ENCODE results near the gene APBB1. TPM values are rescaled to one million over a fixed set of nuclear protein-coding genes. Genes with fewer than 3 reads are reported as not detected.

The APBB1 gene
- total RNA-seq, 8 experiments from 2014 or later = 21.1 to 131 (median 93.3) TPM

GRCh38 chr11:6378640-6378989 lies 40.3 kb downstream of the APBB1 start:
- H3K4me3 ChIP-seq = no peak overlapping the region
- H3K4me1 ChIP-seq (replicated peaks in 1 of 2) = peaks cover 0 to 2% of the 10 kb centered on the region in 2 donors
- in situ Hi-C loops (cut with MboI; ENCODE audit: low pct_unique_long_range_greater_than_20kb in 2 of 9, low sequenced_read_pairs in 9 of 9, unreplicated experiment in 9 of 9) = loop anchor here in 2 of 9 experiments (25.0 kb wide), 1 partner anchor 234 kb away; the partner anchor contains the start of genes ILK (in 2 of the 2), RRP8 (in 2 of the 2), TAF10 (in 2 of the 2) and TPP1 (in 2 of the 2)
- ATAC-seq (replicated peaks in 6 of 8) = no peak
- WGBS, 10 experiments = 43 to 87% (median 61%) methylated on average over 1 to 5 of the region's 5 CpGs; no CpG with 5 or more reads in 2 of the 10 experiments
- H3K27ac ChIP-seq = no peak overlapping the region

- 0 to 42% (median 19%) methylated on average over 1 to 4 of the region's 4 CpGs; no CpG with 5 or more reads in 3 of the 10 experiments for WGBS, 10 experiments
- no peak overlapping the region for H3K27ac ChIP-seq
- H3K4me3 ChIP-seq = no peak overlapping the region
- in situ Hi-C loops (cut with MboI; ENCODE audit: low pct_unique_long_range_greater_than_20kb in 2 of 9, low sequenced_read_pairs in 9 of 9, unreplicated experiment in 9 of 9) = loop anchor here in 2 of 9 experiments (25.0 kb wide), 1 partner anchor 234 kb away; the partner anchor contains the start of genes ILK (in 2 of the 2), RRP8 (in 2 of the 2), TAF10 (in 2 of the 2) and TPP1 (in 2 of the 2)
- ATAC-seq (replicated peaks in 6 of 8) = peak in 4 of 8 experiments; percentile 13 to 37 (median 16)
- peaks cover 0 to 2% of the 10 kb centered on the region in 2 donors for H3K4me1 ChIP-seq (replicated peaks in 1 of 2)
These were observed 40.8 kb downstream of the APBB1 start for GRCh38 chr11:6377902-6378639.

- Histone ChIP-seq H3K27ac (no peak overlapping the region), H3K4me1 (replicated peaks in 1 of 2) (peaks cover 0 to 4% of the 10 kb centered on the region in 2 donors), H3K4me3 (no peak overlapping the region)
- 49 to 86% (median 78%) methylated on average over 1 to 5 of the region's 6 CpGs for WGBS, 10 experiments
- in situ Hi-C loops (cut with MboI; ENCODE audit: low pct_unique_long_range_greater_than_20kb in 2 of 9, low sequenced_read_pairs in 9 of 9, unreplicated experiment in 9 of 9) = loop anchor here in 3 of 9 experiments (25.0 kb wide), 3 partner anchors 110 to 360 kb away; partner anchors contain the start of genes OR56A4 (in 2 of the 3), CCKBR (in 1 of the 3), CNGA4 (in 1 of the 3) and FHIP1B (in 1 of the 3)
- ATAC-seq (replicated peaks in 6 of 8) = peak in 5 of 8 experiments; percentile 32 to 99 (median 99)
These were observed 47.1 kb downstream of the APBB1 start for GRCh38 chr11:6371825-6372224.

- in situ Hi-C loops (cut with MboI; ENCODE audit: low pct_unique_long_range_greater_than_20kb in 2 of 9, low sequenced_read_pairs in 9 of 9, unreplicated experiment in 9 of 9) = loop anchor here in 3 of 9 experiments (25.0 kb wide), 3 partner anchors 103 to 353 kb away; partner anchors contain the start of genes OR56A4 (in 2 of the 3), CCKBR (in 1 of the 3), CNGA4 (in 1 of the 3) and FHIP1B (in 1 of the 3)
- ATAC-seq (replicated peaks in 6 of 8) = no peak
- WGBS, 10 experiments = 25 to 90% (median 53%) methylated on average over 1 to 2 of the region's 2 CpGs; no CpG with 5 or more reads in 3 of the 10 experiments
- Histone ChIP-seq H3K27ac (no peak overlapping the region), H3K4me1 (replicated peaks in 1 of 2) (no peaks in the 10 kb centered on the region), H3K4me3 (no peak overlapping the region)
These were observed 53.2 kb downstream of the APBB1 start for GRCh38 chr11:6365659-6366058.

GRCh38 chr11:6362873-6363678 lies 55.8 kb downstream of the APBB1 start:
- in situ Hi-C loops (cut with MboI; ENCODE audit: low pct_unique_long_range_greater_than_20kb in 2 of 9, low sequenced_read_pairs in 9 of 9, unreplicated experiment in 9 of 9) = loop anchor here in 3 of 9 experiments (25.0 kb wide), 3 partner anchors 101 to 351 kb away; partner anchors contain the start of genes OR56A4 (in 2 of the 3), CCKBR (in 1 of the 3), CNGA4 (in 1 of the 3) and FHIP1B (in 1 of the 3)

GRCh38 chr11:6362185-6362872 lies 56.6 kb downstream of the APBB1 start:
- Histone ChIP-seq H3K27ac (no peak overlapping the region), H3K4me3 (no peak overlapping the region), H3K4me1 (replicated peaks in 1 of 2) (no peaks in the 10 kb centered on the region)
- WGBS, 10 experiments = 0 to 100% (median 80%) methylated on average over 1 to 5 of the region's 5 CpGs; no CpG with 5 or more reads in 3 of the 10 experiments
- peak in 3 of 8 experiments; percentile 12 to 68 (median 52) for ATAC-seq (replicated peaks in 6 of 8)
- in situ Hi-C loops (cut with MboI; ENCODE audit: low pct_unique_long_range_greater_than_20kb in 2 of 9, low sequenced_read_pairs in 9 of 9, unreplicated experiment in 9 of 9) = loop anchor here in 3 of 9 experiments (25.0 kb wide), 3 partner anchors 100 to 350 kb away; partner anchors contain the start of genes OR56A4 (in 2 of the 3), CCKBR (in 1 of the 3), CNGA4 (in 1 of the 3) and FHIP1B (in 1 of the 3)

More at GRCh38 chr11:6362873-6363678, 55.8 kb downstream of the APBB1 start:
- peak; percentile 84 to 100 (median 95) for ATAC-seq (replicated peaks in 6 of 8)
- no peaks in the 10 kb centered on the region for H3K4me1 ChIP-seq (replicated peaks in 1 of 2)
- no peak overlapping the region for H3K4me3 ChIP-seq
- 14 to 100% (median 80%) methylated on average over 1 to 3 of the region's 6 CpGs; no CpG with 5 or more reads in 5 of the 10 experiments for WGBS, 10 experiments
- H3K27ac ChIP-seq = no peak overlapping the region

- whole genome bisulfite sequencing, 10 experiments = 43 to 100% (median 75%) methylated on average over 1 to 3 of the region's 3 CpGs
- ATAC-seq (replicated peaks in 6 of 8) = no peak
These were observed 58.7 kb downstream of the APBB1 start for GRCh38 chr11:6360183-6360582.

GRCh38 chr11:6357222-6357621 lies 61.7 kb downstream of the APBB1 start:
- WGBS, 10 experiments = 0 to 100% (median 36%) methylated on average over 1 to 8 of the region's 9 CpGs; no CpG with 5 or more reads in 2 of the 10 experiments
- Histone ChIP-seq H3K4me1 (replicated peaks in 1 of 2) (no peaks in the 10 kb centered on the region), H3K27ac (no peak overlapping the region), H3K4me3 (no peak overlapping the region)
- in situ Hi-C loops (cut with MboI; ENCODE audit: low pct_unique_long_range_greater_than_20kb in 2 of 9, low sequenced_read_pairs in 9 of 9, unreplicated experiment in 9 of 9) = loop anchor here in 3 of 9 experiments (25.0 kb wide), 3 partner anchors 95 to 345 kb away; partner anchors contain the start of genes OR56A4 (in 2 of the 3), CCKBR (in 1 of the 3), CNGA4 (in 1 of the 3) and FHIP1B (in 1 of the 3)
- ATAC-seq (replicated peaks in 6 of 8) = peak in 6 of 8 experiments; percentile 56 to 96 (median 73)

More at GRCh38 chr11:6360183-6360582, 58.7 kb downstream of the APBB1 start:
- H3K27ac ChIP-seq = no peak overlapping the region
- H3K4me1 ChIP-seq (replicated peaks in 1 of 2) = no peaks in the 10 kb centered on the region
- H3K4me3 ChIP-seq = no peak overlapping the region
- in situ Hi-C loops (cut with MboI; ENCODE audit: low pct_unique_long_range_greater_than_20kb in 2 of 9, low sequenced_read_pairs in 9 of 9, unreplicated experiment in 9 of 9) = loop anchor here in 3 of 9 experiments (25.0 kb wide), 3 partner anchors 98 to 348 kb away; partner anchors contain the start of genes OR56A4 (in 2 of the 3), CCKBR (in 1 of the 3), CNGA4 (in 1 of the 3) and FHIP1B (in 1 of the 3)

- H3K27ac ChIP-seq = no peak overlapping the region
- no peak overlapping the region for H3K4me3 ChIP-seq
- no peaks in the 10 kb centered on the region for H3K4me1 ChIP-seq (replicated peaks in 1 of 2)
- 0 to 72% (median 50%) methylated on average over 1 to 4 of the region's 4 CpGs; no CpG with 5 or more reads in 2 of the 10 experiments for WGBS, 10 experiments
- in situ Hi-C loops (cut with MboI; ENCODE audit: low pct_unique_long_range_greater_than_20kb in 2 of 9, low sequenced_read_pairs in 9 of 9, unreplicated experiment in 9 of 9) = loop anchor here in 3 of 9 experiments (25.0 kb wide), 3 partner anchors 94 to 344 kb away; partner anchors contain the start of genes OR56A4 (in 2 of the 3), CCKBR (in 1 of the 3), CNGA4 (in 1 of the 3) and FHIP1B (in 1 of the 3)
- ATAC-seq (replicated peaks in 6 of 8) = no peak
These were observed 62.3 kb downstream of the APBB1 start for GRCh38 chr11:6356503-6357055.

- no peak for ATAC-seq (replicated peaks in 6 of 8)
- no peak overlapping the region for H3K27ac ChIP-seq
These were observed 64.0 kb downstream of the APBB1 start for GRCh38 chr11:6354651-6355485.

More at GRCh38 chr11:6354651-6355485, 64.0 kb downstream of the APBB1 start:
- Histone ChIP-seq H3K4me3 (no peak overlapping the region), H3K4me1 (replicated peaks in 1 of 2) (no peaks in the 10 kb centered on the region)
- 49 to 100% (median 80%) methylated on average over 1 to 3 of the region's 4 CpGs; no CpG with 5 or more reads in 3 of the 10 experiments for WGBS, 10 experiments
- in situ Hi-C loops (cut with MboI; ENCODE audit: low pct_unique_long_range_greater_than_20kb in 2 of 9, low sequenced_read_pairs in 9 of 9, unreplicated experiment in 9 of 9) = loop anchor here in 3 of 9 experiments (25.0 kb wide), 3 partner anchors 93 to 343 kb away; partner anchors contain the start of genes OR56A4 (in 2 of the 3), CCKBR (in 1 of the 3), CNGA4 (in 1 of the 3) and FHIP1B (in 1 of the 3)

Data from motor neuron (in vitro differentiated cells).